Measurements from ENCODE around the gene CEP76. TPM values are rescaled to one million over a fixed set of nuclear protein-coding genes. Genes with fewer than 3 reads are reported as not detected.

Gene CEP76
- total RNA-seq, 1 donor from 2014 or later = 12.3 TPM

- DNase-seq (ENCODE audit: low read depth in 2 of 2) = peak; percentile 15 to 45
Measured at GRCh38 chr18:12703664-12704063, 1.1 kb upstream of the CEP76 start.

DNA sequence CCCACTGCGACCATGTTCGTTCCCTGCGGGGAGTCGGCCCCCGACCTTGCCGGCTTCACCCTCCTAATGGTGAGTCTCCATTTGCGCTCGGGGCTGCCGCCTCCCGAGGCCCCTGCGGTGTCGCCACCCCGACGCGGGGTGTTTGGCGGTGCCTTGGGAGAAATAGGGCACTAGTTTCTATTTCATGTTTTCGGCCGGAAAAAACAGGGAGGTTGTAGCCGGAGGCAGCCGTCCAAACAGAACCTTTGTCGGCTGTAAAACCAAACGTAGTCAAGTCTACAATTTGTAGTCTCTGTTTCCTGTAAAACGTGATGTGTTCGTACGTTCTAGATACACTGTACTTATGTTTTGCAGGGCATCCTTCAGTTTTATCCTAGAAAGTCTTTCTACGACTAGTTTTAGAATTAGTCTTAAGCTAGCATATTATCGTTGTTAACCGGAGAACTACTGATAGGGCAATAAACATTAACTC, 609 bp upstream of the CEP76 start:
- no peak for DNase-seq (ENCODE audit: low read depth in 2 of 2)

DNA sequence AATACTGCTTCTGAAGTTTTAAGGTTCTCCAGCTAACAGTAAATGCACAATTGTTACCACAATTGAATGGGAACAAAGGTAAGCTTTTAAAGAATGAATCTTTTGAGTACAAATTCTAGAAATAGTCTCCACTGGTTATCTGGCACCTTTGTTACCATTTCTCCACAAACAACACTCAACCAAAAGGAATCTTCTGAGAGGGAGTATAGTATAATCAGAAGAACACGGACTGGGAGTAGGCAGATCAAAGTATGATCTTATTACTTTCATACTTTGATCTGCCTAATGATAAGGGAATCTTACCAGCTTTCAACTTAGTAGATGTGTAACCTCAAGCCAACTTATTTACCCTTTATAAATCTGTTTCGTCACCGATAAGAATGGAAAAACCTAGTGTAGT, 1.4 kb downstream of the CEP76 start:
- DNase-seq (ENCODE audit: low read depth in 2 of 2) = no peak

- no peak for DNase-seq (ENCODE audit: low read depth in 2 of 2)
Measured at GRCh38 chr18:12699747-12700146, 2.8 kb downstream of the CEP76 start.

- DNase-seq (ENCODE audit: low read depth in 2 of 2) = no peak
Measured at GRCh38 chr18:12694032-12694431, 8.5 kb downstream of the CEP76 start.

DNA sequence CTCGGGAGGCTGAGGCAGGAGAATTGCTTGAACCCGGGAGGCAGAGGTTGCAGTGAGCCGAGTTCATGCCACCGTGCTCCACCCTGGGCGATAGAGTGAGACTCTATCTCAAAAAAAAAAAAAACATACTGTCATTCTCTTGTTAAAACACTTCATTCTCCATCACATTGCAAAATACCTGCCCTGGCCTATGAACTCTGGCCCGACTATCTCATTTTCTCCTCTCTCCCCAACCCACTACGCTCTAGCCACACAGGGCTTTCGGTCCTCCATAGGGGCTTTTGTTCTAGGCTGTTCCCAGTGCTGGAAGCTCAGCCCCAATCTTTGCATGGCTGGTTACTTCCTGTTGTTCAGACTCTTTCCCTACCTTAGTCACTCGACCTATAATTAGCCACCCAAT, 10.3 kb downstream of the CEP76 start:
- no peak for DNase-seq (ENCODE audit: low read depth in 2 of 2)

- DNase-seq (ENCODE audit: low read depth in 2 of 2) = no peak
Measured at GRCh38 chr18:12689256-12689850, 13.2 kb downstream of the CEP76 start.

- DNase-seq (ENCODE audit: low read depth in 2 of 2) = peak; percentile 43
Measured at GRCh38 chr18:12686100-12686499, 16.4 kb downstream of the CEP76 start.

GRCh38 chr18:12679183-12679786, 23.2 kb downstream of the CEP76 start:
- peak; percentile 83 to 92 for DNase-seq (ENCODE audit: low read depth in 2 of 2)

DNA sequence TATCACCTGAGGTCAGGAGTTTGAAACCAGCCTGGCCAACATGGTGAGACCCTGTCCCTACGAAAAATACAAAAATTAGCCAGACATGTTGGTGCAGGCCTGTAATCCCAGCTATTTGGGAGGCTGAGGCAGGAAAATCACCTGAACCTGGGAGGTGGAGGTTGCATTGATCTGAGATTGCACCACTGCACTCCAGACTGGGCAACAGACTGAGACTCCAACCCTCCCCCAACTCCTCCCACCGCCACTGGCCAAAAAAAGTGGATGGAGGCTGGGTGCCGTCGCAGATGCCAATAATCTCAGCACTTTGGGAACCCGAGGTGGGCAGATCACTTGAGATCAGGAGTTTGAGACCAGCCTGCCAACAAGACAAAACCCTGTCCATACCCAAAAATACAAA, 34.5 kb downstream of the CEP76 start:
- DNase-seq (ENCODE audit: low read depth in 2 of 2) = no peak

DNA sequence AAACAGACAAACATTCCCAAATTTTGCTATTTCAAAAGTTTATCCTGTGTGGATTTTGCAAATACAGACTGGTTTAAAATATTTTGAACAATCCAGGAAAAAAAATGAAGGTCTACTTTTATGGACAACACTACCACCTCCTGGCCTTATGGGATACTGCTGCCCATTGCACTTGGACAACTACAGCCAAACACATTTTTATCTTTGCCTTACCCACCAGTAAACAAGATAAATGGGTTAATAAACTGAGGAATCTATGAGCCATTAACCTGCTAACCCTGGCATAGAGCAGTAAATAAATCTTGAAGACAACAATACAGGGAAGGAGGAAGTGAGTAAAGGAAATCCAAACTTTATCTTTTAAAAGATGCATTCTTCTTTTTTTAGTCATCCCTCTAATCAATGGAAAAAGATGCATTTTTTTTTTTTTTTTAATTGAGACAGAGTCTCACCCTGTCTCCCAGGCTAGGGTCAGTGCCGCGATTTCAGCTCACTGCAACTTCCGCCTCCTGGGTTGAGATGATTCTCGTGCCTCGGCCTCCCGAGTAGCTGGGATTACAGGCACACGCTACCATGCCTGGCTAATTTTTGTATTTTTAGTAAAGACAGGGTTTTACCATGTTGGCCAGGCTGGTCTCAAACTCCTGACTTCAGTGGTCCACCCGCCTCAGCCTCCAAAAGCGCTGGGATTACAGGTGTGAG, 42.5 kb downstream of the CEP76 start:
- peak; percentile 79 to 80 for DNase-seq (ENCODE audit: low read depth in 2 of 2)

GRCh38 chr18:12658426-12659138, 43.9 kb downstream of the CEP76 start:
- peak in 1 of 2 donors; percentile 29 for DNase-seq (ENCODE audit: low read depth in 2 of 2)

DNA sequence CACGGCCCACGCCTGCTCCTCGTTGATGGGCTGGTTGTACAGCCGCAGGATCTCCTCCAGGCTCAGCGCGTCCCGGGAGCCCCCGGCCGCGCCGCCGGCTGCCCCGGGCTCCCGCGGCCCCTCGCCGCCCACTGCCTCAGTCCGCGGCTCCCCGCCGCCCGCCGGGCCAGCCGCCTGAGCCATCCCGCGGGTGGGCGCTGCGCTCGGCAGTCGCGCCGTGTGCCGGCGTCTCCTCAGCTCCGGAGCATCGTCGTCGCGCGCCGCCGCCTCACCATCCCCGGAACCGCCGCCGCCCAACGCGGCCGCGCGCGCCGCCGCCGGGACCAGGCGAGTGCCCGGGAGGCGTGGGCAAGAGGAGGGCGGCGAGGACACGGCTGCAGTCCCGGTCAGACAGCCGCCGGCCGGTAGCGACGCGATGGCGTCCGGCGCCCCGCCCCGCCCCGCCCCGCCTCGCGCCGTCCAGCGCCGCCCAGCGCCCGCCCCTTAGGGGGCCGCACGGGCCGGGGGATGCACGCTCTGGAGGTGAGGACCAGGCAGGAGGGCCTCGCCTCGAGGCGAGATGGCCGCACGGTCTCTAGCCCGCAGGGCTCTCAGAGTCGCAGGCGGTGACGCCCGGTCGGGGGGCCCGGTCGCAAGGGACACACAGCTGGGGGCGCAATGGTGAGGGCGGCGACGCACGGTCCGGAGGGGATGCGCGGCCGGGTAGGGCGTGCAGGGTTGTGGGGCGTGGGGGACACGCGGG, 44.7 kb downstream of the CEP76 start, which contains the start of gene SPIRE1:
SPIRE1 (minus strand) TSS at position 424 of the 742 bp plus-strand sequence; CDS start at position 183, 241 bp downstream.
- DNase-seq (ENCODE audit: low read depth in 2 of 2) = peak; percentile 74 to 79

- peak; percentile 64 to 72 for DNase-seq (ENCODE audit: low read depth in 2 of 2)
Measured at GRCh38 chr18:12656938-12657683, 45.4 kb downstream of the CEP76 start.

DNA sequence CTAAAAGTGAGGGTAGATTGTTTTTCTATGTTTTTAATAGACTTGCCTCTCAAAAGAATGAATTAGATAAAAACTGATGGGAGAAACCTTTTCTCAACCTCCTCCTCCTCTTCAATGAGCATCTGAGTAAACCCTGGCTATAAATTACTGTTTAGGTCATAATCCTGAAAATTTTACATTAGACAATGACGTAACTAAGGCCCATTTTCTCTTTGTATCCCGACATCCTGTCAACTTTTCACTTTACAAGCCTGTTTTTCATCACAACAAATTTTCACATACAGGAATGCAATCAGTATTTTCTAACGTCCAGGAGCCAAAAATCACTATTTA, 46.0 kb downstream of the CEP76 start:
- DNase-seq (ENCODE audit: low read depth in 2 of 2) = peak; percentile 52 to 56

DNA sequence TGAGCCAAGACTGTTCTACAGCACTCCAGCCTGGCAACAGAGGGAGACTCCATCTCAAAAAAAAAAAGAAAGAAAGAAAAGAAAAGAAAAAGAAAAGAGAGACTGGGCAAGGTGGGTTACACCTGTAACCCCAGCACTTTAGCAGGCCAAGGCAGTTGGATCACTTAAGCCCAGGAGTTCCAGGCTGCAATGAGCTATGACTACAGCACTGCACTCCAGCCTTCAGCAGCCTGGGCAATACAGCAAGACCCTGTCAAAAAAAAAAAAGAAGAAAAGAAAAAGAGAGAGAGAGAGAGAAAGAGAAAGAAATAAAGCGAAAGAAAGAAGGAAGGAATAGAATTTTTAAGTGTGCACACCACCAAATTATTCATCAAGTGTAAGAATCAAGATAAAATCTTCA, 47.6 kb downstream of the CEP76 start:
- DNase-seq (ENCODE audit: low read depth in 2 of 2) = no peak

DNA sequence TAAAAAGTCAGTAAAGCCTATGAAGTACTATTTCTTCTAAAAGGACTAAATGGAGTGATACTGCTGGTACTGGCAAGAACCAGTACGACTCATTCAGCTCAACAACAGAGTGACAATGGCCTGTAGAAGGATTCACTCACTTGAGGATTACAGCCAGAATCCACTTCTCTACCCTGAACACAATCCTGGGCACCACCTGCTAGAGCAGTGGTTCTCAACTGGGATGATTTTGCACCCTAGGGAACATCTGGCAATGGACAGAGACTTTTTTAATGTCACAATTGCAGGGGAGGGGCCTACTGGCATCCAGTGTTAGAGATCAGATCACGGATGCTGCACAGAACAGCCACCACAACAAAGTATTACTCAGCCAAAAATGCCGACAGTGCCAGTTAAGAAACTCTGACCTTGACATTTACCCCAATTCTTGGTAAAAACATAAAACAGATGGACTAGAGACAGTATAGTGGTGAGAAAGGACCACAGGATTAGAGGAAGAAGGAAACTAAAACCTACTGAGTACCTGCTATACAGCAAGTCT, 49.6 kb downstream of the CEP76 start:
- DNase-seq (ENCODE audit: low read depth in 2 of 2) = peak; percentile 39 to 49

DNA sequence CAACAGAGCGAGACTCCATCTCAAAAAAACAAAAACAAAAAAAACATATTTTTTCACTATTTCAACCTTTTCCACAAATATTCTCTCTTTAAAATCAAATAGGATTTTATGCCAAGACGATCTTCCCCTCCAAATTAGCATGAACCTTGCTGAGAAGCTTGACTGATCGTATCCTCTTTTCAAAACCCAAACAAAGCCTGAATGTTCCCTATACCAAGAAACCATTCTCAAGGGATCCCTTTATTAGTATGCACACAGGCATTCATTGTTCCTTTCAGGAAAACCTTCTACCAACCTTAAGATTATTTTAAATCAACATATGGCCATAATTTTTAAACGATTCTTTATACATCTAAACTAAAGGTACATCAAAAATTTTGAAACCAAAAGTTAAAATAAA, 50.9 kb downstream of the CEP76 start:
- no peak for DNase-seq (ENCODE audit: low read depth in 2 of 2)

GRCh38 chr18:12647773-12648172, 54.8 kb downstream of the CEP76 start:
- DNase-seq (ENCODE audit: low read depth in 2 of 2) = no peak

DNA sequence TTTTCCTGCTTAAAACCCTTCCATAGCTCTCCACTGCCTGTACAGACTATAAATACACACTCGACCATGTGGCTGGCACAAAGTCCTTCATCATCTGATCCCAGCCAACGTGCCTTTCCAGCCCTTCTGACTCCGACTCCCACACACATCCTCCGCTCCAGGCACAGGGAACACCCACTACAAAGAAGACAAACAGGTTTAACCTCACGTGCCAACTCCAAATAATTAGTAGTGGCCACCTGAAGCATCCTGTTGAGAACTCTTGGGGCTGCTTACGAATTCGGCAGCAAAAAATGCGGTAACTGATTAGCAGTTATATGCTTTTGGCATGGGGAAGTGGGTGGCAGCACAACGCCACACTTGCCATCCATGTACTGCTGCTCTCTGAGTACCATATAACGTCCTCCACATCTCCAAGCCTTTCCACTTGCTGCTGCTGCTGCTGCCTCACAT, 56.7 kb downstream of the CEP76 start:
- peak; percentile 57 to 87 for DNase-seq (ENCODE audit: low read depth in 2 of 2)
